GM19468 (cell line): ENCODE data around the gene MUC5AC.
"Not testable (repeated sequence)": the region's sequence is repeated elsewhere in the genome, so short reads cannot be mapped to it uniquely, and the experiment has no call there.

ENCODE experiments used
- ATAC-seq: cut with Tn5 transposase; IDR thresholded peaks from one replicate; pipeline ENCODE4 v1.9.1; 2021; ENCODE audit warnings: mild to moderate bottlenecking, moderate library complexity, moderate number of reproducible peaks; ENCODE audit not compliant: unreplicated experiment; ENCODE audit errors: extremely low read depth

Gene MUC5AC

DNA sequence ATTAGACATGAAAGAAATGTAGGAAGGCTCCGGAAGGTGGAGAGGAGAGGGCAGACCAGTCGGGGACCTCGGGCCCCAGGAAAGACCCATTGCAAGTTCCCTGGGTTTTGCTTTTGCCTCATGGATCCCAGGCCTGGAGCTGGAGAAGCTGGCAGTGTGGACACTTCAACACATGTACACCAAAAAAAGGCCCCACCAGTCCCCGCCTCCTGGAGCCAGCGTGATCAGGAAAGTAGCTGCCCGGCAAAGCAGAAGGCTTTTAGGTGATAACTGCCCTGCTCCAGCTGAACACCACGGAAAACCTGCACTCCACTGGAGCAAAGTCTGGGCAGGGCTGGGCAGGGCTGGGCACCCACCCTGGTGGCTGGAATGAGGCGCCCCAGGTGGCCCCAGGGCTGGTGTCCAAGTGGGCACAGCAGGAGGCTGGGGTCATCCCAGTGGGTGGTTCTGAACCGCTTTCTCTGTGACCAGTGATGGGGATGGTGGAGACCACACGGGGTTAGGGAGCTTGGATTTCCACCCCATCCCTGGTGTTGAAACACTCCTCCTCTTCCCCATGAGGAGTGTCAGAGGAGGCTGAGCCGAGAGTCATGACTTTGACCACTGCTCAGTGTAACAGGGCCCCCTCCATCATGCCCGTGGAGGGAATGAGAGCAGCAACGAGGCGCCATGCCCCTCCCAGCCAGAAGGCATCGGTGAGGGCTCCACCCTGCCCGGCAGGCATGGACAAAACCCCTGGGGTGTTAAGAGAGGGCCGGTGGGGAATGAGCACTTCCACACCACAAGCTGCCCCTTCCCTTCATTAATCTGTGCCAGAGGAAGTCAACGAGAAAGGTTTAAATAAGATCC lies 16.9 kb upstream of the MUC5AC start:
- ATAC-seq = no peak

GRCh38 chr11:1146365-1146764 lies 11.4 kb upstream of the MUC5AC start:
- ATAC-seq = no peak

- ATAC-seq = no peak
Observed at GRCh38 chr11:1147792-1148191, 10.0 kb upstream of the MUC5AC start.

DNA sequence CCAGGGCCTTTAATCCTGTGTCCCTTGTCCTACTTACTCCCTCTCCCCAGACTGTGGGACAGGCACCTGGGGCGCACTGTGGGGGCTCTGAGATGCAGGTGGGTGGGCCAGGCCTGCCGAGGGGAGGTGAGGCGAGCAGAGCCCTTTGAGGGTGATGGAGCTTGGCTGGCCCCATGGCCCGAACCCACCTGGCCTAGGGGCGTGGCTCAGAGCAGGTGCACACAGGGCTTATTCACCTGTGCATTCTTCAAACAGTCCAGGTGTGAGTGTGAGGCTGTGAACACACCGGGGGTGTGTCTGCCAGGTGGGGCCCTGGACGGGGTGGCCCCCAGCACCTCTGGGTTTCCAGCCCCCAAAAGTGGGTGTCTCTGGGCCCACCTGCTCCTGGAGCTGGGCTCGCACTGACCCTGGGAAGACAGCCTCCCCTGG lies 9.0 kb upstream of the MUC5AC start:
- ATAC-seq = no peak

DNA sequence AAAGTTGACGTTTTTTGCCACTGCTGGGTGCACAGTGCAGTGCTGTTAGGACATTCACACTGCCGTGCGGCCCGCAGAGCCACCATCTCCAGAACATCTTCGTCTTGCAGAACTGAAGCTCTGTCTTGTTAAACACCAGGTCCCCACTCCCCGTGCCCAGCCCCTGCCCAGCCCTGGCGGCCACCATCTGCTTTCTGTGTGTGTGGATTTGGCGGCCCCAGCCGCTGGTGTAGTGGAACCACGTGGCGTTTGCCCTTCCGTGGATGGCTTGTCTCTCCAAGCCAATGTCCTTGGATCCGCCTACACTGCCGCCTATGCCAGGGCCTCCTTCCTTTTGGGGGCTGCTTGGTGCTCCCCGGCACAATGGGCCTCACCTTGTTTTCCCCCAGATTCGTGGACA lies 8.2 kb upstream of the MUC5AC start:
- ATAC-seq = no peak

GRCh38 chr11:1150116-1150515 lies 7.6 kb upstream of the MUC5AC start:
- ATAC-seq = no peak

- no peak for ATAC-seq
Observed at GRCh38 chr11:1150769-1151365, 6.9 kb upstream of the MUC5AC start.

- no peak for ATAC-seq
Observed at GRCh38 chr11:1151366-1152315, 6.1 kb upstream of the MUC5AC start.

GRCh38 chr11:1152316-1153104 lies 5.2 kb upstream of the MUC5AC start:
- ATAC-seq = no peak

- no peak for ATAC-seq
Observed at GRCh38 chr11:1153105-1153950, 4.4 kb upstream of the MUC5AC start.

GRCh38 chr11:1153951-1154493 lies 3.7 kb upstream of the MUC5AC start:
- no peak for ATAC-seq

GRCh38 chr11:1154656-1155055 lies 3.1 kb upstream of the MUC5AC start:
- not testable (repeated sequence) for ATAC-seq

- ATAC-seq = no peak
Observed at GRCh38 chr11:1155274-1155693, 2.5 kb upstream of the MUC5AC start.

GRCh38 chr11:1156506-1157340 lies 1.0 kb upstream of the MUC5AC start:
- no peak for ATAC-seq

DNA sequence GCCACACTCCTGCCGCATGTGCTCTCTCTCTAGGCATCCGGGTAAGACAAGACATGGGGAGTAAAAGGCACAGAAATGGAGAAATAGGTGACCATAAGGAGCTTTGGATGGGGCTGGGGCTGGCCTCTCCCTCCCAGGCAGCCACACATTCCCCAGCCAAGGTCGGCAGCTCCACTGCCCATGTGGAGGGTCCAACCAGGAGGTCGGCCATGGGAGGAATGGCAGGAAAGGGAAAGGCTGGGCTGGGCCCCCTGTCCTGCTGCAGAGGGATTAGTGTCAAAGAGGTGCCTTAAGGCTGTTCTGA lies 460 bp upstream of the MUC5AC start:
- no peak for ATAC-seq

DNA sequence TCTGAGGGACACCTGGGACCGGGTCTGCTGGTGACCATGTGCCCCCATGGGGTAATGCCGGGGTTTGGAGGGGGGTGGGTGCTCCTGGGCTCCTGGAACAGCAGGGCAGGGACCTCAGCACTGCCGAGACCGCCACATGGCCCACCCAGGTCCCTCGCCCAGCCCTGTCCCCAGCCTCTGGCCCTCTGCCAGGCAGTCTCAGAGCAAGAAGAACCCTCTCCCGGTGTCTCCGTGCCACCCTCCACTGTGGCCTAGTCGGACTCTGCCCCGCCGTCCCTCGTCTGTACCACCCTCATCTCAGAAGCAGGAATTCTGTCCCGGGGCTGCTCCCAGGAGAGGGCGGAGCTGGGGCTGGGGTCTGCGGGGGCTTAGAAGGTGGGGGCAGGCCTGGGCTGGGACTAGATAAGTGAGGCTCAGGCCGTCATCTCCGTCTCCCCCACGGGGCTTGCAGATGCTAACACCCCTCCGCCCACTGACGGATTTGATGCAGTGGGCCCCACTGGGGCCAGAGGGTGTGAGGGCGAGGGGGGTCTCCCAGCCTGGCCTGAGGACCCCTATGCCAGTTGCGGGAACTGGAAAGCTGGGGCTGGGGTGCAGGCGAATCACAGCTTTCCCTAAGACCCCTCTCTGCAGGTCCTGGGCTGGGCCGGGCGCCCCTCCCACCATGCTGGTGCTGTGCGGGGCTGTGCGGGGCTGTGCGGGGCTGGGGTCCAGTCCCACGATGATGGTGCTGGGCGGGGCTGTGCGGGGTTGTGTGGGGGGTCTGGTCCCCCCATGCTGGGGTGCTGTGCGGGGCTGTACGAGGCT lies 1.1 kb downstream of the MUC5AC start:
- no peak for ATAC-seq

GRCh38 chr11:1159488-1160220 lies 1.9 kb downstream of the MUC5AC start:
- ATAC-seq = not testable (repeated sequence)
